Measurements from ENCODE around the gene NCKAP5.
A peak's percentile ranks its signal among the peaks of the same experiment; 100 is the strongest.

Gene NCKAP5

DNA sequence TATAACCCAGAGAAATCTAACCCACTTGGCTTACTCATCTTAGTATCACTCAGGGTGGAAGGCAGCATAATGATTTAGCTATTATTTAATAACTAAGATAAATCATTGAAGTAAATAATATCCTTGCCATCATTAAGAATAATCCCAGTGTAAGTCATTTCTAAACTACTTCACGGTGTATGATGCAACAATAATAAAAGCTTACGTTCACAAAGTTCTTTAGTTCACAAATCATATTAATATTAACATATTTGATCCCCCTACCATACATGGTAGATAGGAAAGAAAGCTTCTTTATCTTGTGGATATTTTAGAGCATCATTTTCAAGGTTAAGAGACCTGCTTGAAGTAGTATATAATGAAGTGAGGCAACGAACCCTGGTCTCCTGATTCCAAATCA, 401.0 kb downstream of the NCKAP5 start:
- in situ Hi-C loops (cut with HindIII; ENCODE audit: low pct_ligation_motif_present, low sequenced_read_pairs), result no loop called here
- H3K27me3 ChIP-seq (replicated peaks), result no peaks in the 10 kb centered on the region
- no peak for DNase-seq
- no peak overlapping the region for H3K27ac ChIP-seq
- TF ChIP-seq, protein P1, sequence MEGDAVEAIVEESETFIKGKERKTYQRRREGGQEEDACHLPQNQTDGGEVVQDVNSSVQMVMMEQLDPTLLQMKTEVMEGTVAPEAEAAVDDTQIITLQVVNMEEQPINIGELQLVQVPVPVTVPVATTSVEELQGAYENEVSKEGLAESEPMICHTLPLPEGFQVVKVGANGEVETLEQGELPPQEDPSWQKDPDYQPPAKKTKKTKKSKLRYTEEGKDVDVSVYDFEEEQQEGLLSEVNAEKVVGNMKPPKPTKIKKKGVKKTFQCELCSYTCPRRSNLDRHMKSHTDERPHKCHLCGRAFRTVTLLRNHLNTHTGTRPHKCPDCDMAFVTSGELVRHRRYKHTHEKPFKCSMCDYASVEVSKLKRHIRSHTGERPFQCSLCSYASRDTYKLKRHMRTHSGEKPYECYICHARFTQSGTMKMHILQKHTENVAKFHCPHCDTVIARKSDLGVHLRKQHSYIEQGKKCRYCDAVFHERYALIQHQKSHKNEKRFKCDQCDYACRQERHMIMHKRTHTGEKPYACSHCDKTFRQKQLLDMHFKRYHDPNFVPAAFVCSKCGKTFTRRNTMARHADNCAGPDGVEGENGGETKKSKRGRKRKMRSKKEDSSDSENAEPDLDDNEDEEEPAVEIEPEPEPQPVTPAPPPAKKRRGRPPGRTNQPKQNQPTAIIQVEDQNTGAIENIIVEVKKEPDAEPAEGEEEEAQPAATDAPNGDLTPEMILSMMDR (IDR thresholded peaks at IDR 0.05; ENCODE audit: low read depth, low read length, missing control alignments), result no peak
- no peak overlapping the region for H3K4me3 ChIP-seq (ENCODE audit: low read depth, low read length)
- H3K36me3 ChIP-seq (replicated peaks), result no peaks in the 10 kb centered on the region

DNA sequence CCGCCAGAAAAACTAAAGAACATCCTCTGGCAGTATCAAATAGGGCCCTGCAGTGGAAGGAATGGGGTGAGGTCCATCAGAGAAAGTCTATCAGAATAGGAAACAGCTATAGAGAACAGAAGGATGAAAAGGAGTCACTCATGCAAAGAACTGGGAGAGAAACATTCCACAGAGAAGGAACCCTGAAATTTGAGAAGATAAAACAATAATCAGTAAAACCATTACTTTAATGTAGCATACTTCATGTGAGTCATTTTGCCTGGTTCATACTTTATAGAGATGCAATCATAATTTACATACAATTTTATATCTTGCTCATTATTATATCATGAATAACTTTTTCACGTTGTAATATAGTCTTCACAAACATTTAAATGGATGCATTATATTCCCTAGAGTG, 402.2 kb downstream of the NCKAP5 start:
- no peaks in the 10 kb centered on the region for H3K27me3 ChIP-seq (replicated peaks)
- peak; percentile 3 for DNase-seq
- TF ChIP-seq, protein P1 (IDR thresholded peaks at IDR 0.05; ENCODE audit: low read depth, low read length, missing control alignments), result no peak
- H3K36me3 ChIP-seq (replicated peaks), result no peaks in the 10 kb centered on the region
- H3K27ac ChIP-seq, result no peak overlapping the region
- H3K4me3 ChIP-seq (ENCODE audit: low read depth, low read length), result no peak overlapping the region
- in situ Hi-C loops (cut with HindIII; ENCODE audit: low pct_ligation_motif_present, low sequenced_read_pairs), result no loop called here

DNA sequence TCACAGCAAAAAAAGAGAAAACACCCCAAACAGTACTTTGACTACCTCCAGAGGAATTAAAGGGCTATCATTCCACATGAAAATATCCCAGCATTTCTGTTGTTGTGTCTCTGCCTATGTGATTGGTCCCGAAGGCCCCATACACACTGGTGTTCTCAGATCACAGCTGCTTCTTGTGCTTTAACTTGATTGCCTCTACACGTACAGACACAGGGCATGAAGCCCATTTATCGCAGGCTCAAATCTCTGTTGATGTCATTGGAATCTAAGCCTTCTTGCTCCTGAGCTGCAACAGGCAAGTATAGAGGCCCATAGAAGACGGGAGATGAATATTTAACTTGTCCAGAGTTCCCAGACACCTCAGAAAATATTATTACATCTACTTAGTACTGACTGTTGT, 405.2 kb downstream of the NCKAP5 start:
- H3K36me3 ChIP-seq (replicated peaks), result no peaks in the 10 kb centered on the region
- TF ChIP-seq, protein P1 (IDR thresholded peaks at IDR 0.05; ENCODE audit: low read depth, low read length, missing control alignments), result no peak
- no peaks in the 10 kb centered on the region for H3K27me3 ChIP-seq (replicated peaks)
- H3K27ac ChIP-seq, result no peak overlapping the region
- no peak for DNase-seq
- in situ Hi-C loops (cut with HindIII; ENCODE audit: low pct_ligation_motif_present, low sequenced_read_pairs), result no loop called here
- no peak overlapping the region for H3K4me3 ChIP-seq (ENCODE audit: low read depth, low read length)

DNA sequence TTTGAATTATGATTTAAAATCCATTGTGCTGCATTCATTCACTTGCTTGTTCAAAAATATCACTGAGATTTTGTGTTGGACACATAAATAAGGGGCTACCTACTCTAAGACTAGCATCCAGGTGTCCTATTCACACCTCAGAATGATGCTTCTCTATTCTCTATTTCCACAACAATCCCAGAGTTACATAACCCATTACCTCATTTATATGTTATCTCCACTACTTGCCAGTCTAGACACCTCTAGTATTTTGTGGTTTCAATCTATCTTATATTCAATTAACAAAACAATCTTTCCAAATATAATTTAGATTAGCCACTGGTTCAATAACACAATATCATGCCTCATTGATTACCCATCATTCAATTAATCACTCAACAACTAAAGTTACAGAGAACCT, 409.8 kb downstream of the NCKAP5 start:
- TF ChIP-seq, protein P1 (IDR thresholded peaks at IDR 0.05; ENCODE audit: low read depth, low read length, missing control alignments), result no peak
- no peaks in the 10 kb centered on the region for H3K27me3 ChIP-seq (replicated peaks)
- in situ Hi-C loops (cut with HindIII; ENCODE audit: low pct_ligation_motif_present, low sequenced_read_pairs), result no loop called here
- H3K4me3 ChIP-seq (ENCODE audit: low read depth, low read length), result no peak overlapping the region
- H3K27ac ChIP-seq, result no peak overlapping the region
- no peak for DNase-seq
- H3K36me3 ChIP-seq (replicated peaks), result no peaks in the 10 kb centered on the region

DNA sequence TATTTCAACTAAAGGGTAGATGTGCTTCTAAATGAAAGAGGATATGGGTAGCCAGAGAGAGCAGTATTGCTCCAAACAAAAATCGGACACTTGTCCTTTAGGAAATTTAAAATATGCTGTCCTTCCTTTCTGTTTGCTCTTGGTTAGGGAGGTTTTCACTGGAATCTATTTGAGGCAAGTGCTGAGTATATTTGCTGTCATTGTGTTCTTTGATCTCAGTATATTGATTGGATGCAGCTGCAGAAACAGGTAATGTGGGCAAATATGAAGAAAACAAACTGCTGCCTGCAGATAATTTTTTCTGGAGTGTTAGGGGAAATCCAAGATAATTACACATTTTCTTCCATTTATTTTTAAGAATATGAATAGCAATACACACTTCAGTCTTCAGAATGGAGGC, 410.2 kb downstream of the NCKAP5 start:
- Histone ChIP-seq H3K27ac (no peak overlapping the region), H3K27me3 (replicated peaks) (no peaks in the 10 kb centered on the region), H3K36me3 (replicated peaks) (no peaks in the 10 kb centered on the region), H3K4me3 (ENCODE audit: low read depth, low read length) (no peak overlapping the region)
- TF ChIP-seq, protein P1 (IDR thresholded peaks at IDR 0.05; ENCODE audit: low read depth, low read length, missing control alignments), result no peak
- in situ Hi-C loops (cut with HindIII; ENCODE audit: low pct_ligation_motif_present, low sequenced_read_pairs), result no loop called here
- DNase-seq, result no peak

DNA sequence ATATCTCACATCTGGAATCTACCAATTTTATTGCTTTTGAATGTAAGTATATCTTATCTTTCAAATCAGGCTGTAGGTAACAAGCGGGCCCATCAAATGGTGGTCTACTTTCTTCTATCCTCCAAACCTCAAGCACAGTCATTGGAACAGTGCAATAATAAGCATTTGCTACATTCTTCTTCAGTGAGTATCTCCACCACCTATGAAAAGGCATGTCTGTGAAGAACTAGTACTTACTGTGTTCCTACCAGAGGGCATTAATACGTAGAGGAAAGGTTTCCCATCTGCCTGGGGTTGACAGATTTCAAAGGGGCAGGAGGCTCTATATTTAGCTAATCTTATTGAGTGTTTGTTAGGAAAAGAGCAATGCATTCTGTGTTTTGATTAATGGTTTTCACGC, 411.1 kb downstream of the NCKAP5 start:
- H3K4me3 ChIP-seq (ENCODE audit: low read depth, low read length), result no peak overlapping the region
- in situ Hi-C loops (cut with HindIII; ENCODE audit: low pct_ligation_motif_present, low sequenced_read_pairs), result no loop called here
- TF ChIP-seq, protein P1 (IDR thresholded peaks at IDR 0.05; ENCODE audit: low read depth, low read length, missing control alignments), result no peak
- DNase-seq, result no peak
- no peaks in the 10 kb centered on the region for H3K36me3 ChIP-seq (replicated peaks)
- H3K27me3 ChIP-seq (replicated peaks), result no peaks in the 10 kb centered on the region
- no peak overlapping the region for H3K27ac ChIP-seq

Data from brain microvascular endothelial cell (primary cell).